H1 (cell line): ENCODE measurements around the gene PHKG2. TPM values are rescaled to one million over a fixed set of nuclear protein-coding genes. Genes with fewer than 3 reads are reported as not detected.

Experiments used
- CTCF ChIA-PET: fragments of 300-600 bp; sonication (Branson Sonifier 250); formaldehyde crosslinking; loops from one replicate; lab custom pipeline; 2021; ENCODE audit not compliant: partially characterized antibody; lab: Charles Lee
- POLR2A ChIA-PET: fragments of 300-600 bp; sonication (Branson Sonifier 250); formaldehyde crosslinking; loops from one replicate; lab custom pipeline; 2021; ENCODE audit warnings: inconsistent platforms; ENCODE audit not compliant: partially characterized antibody; lab: Charles Lee
- DNase-seq, 2 experiments: peaks; one replicate each; pipeline versions ENCODE4 v3.0.0 to v3.0.0-alpha.2; 2010 to 2022; ENCODE audit warnings: low spot score in 2 of 2, low read depth in 1 of 2, mixed read lengths in 1 of 2
- FAIRE-seq: peaks from 2 replicates; lab custom pipeline; 2011; peaks lifted over from hg19 to GRCh38; lab: Jason Lieb, UNC
- H2AFZ ChIP-seq: 2 replicates; pipeline ENCODE4 v1.8.1; 2012; ENCODE audit warnings: low read length, inconsistent platforms
- H2AK5ac ChIP-seq: 2 replicates; pipeline ENCODE4 v1.6.1; 2013; ENCODE audit warnings: low read depth, low read length
- H2BK120ac ChIP-seq: replicated peaks from 2 replicates; pipeline ENCODE3; 2013; ENCODE audit warnings: low read depth, low read length, inconsistent platforms
- H2BK12ac ChIP-seq: 2 replicates; pipeline ENCODE4 v1.6.1; 2013; ENCODE audit warnings: low read depth, low read length
- H2BK15ac ChIP-seq: 2 replicates; pipeline ENCODE4 v1.6.1; 2013; ENCODE audit warnings: low read length
- H2BK20ac ChIP-seq: 2 replicates; pipeline ENCODE4 v1.6.1; 2013; ENCODE audit warnings: low read length
- H2BK5ac ChIP-seq: 2 replicates; pipeline ENCODE4 v1.6.1; 2013; ENCODE audit warnings: low read depth, low read length
- H3K14ac ChIP-seq: 2 replicates; pipeline ENCODE4 v1.6.1; 2013; ENCODE audit warnings: inconsistent platforms; ENCODE audit not compliant: insufficient read length
- H3K18ac ChIP-seq: 2 replicates; pipeline ENCODE4 v1.6.1; 2013; ENCODE audit warnings: low read length; ENCODE audit errors: extremely low read depth
- H3K23ac ChIP-seq: 2 replicates; pipeline ENCODE4 v1.6.1; 2013; ENCODE audit warnings: inconsistent platforms; ENCODE audit not compliant: insufficient read length
- H3K23me2 ChIP-seq: 2 replicates; pipeline ENCODE4 v1.6.1; 2013; ENCODE audit warnings: low read depth, low read length
- H3K27ac ChIP-seq: 2 replicates; pipeline ENCODE4 v1.6.1; 2011; ENCODE audit warnings: low read depth, low read length, inconsistent platforms
- H3K27me3 ChIP-seq, 4 experiments: replicated peaks in 1 of 4; 1 replicate in 1 of 4; 2 replicates in 3 of 4; pipeline versions ENCODE4 v1.6.1 to v1.8.1; 2011 to 2013; ENCODE audit warnings: low read length in 3 of 4, mild to moderate bottlenecking in 3 of 4, inconsistent platforms in 2 of 4, mixed read lengths in 2 of 4, moderate library complexity in 1 of 4; ENCODE audit not compliant: control insufficient read depth in 3 of 4, insufficient read depth in 3 of 4; ENCODE audit errors: extremely low read depth in 1 of 4
- H3K36me3 ChIP-seq, 4 experiments: 2 replicates each; pipeline versions ENCODE4 v1.6.1 to v1.8.1; 2011 to 2013; ENCODE audit warnings: mild to moderate bottlenecking in 4 of 4, low read length in 3 of 4, moderate library complexity in 2 of 4, control low read depth in 1 of 4, inconsistent platforms in 1 of 4; ENCODE audit not compliant: insufficient read depth in 4 of 4, control insufficient read depth in 2 of 4
- H3K4ac ChIP-seq: replicated peaks from 2 replicates; pipeline ENCODE3; 2013; ENCODE audit warnings: low read length, low read depth, mixed read lengths, inconsistent platforms; ENCODE audit not compliant: insufficient read length
- H3K4me1 ChIP-seq, 4 experiments: replicated peaks in 1 of 4; 1 replicate in 1 of 4; 2 replicates in 3 of 4; pipeline versions ENCODE4 v1.6.1 to v1.8.1; 2011 to 2013; ENCODE audit warnings: low read length in 3 of 4, inconsistent platforms in 2 of 4, mixed read lengths in 1 of 4; ENCODE audit not compliant: insufficient read depth in 4 of 4, control insufficient read depth in 3 of 4
- H3K4me2 ChIP-seq, 2 experiments: 2 replicates each; pipeline versions ENCODE4 v1.6.1 to v1.8.1; 2011 to 2013; ENCODE audit warnings: low read depth in 2 of 2, low read length in 2 of 2, control low read depth in 1 of 2, inconsistent platforms in 1 of 2, mild to moderate bottlenecking in 1 of 2; ENCODE audit not compliant: insufficient read depth in 1 of 2
- H3K4me3 ChIP-seq, 4 experiments: fragments of 200-600, 300-600 bp in 1 of 4; sonication (generic), shearing (Covaris generic), sonication (Bioruptor Twin) in 1 of 4; 2 replicates each; pipeline versions ENCODE4 v1.5.1 to v1.8.1; 2011 to 2016; ENCODE audit warnings: low read length in 4 of 4, low read depth in 3 of 4, control low read depth in 2 of 4, inconsistent platforms in 2 of 4, mild to moderate bottlenecking in 2 of 4, mixed read lengths in 1 of 4, moderate library complexity in 1 of 4; ENCODE audit not compliant: insufficient read depth in 2 of 4; ENCODE audit errors: extremely low read depth in 1 of 4
- H3K56ac ChIP-seq: replicated peaks from 2 replicates; pipeline ENCODE3; 2013; ENCODE audit warnings: low read depth, mild to moderate bottlenecking, mixed read lengths, low read length, inconsistent platforms; ENCODE audit not compliant: insufficient read length
- H3K79me1 ChIP-seq: 2 replicates; pipeline ENCODE4 v1.6.1; 2013; ENCODE audit warnings: low read depth, low read length, control low read depth
- H3K79me2 ChIP-seq, 2 experiments: 2 replicates each; pipeline versions ENCODE4 v1.6.1 to v1.8.1; 2012 to 2013; ENCODE audit warnings: low read length in 2 of 2, mild to moderate bottlenecking in 2 of 2, inconsistent platforms in 1 of 2; ENCODE audit not compliant: insufficient read depth in 2 of 2, control insufficient read depth in 1 of 2
- H3K9ac ChIP-seq, 4 experiments: replicated peaks in 1 of 4; 1 replicate in 1 of 4; 2 replicates in 3 of 4; pipeline versions ENCODE4 v1.6.1 to v1.8.1; 2011 to 2013; ENCODE audit warnings: low read depth in 3 of 4, low read length in 3 of 4, control low read depth in 2 of 4, mild to moderate bottlenecking in 2 of 4, moderate library complexity in 2 of 4, inconsistent platforms in 1 of 4; ENCODE audit errors: extremely low read depth in 1 of 4
- H3K9me3 ChIP-seq, 2 experiments: 2 replicates each; pipeline versions ENCODE4 v1.6.1 to v1.8.1; 2012 to 2013; ENCODE audit warnings: mild to moderate bottlenecking in 2 of 2, moderate library complexity in 2 of 2, control low read depth in 1 of 2, inconsistent platforms in 1 of 2, low read depth in 1 of 2, low read length in 1 of 2, mixed read lengths in 1 of 2; ENCODE audit not compliant: insufficient read depth in 2 of 2
- H4K20me1 ChIP-seq, 2 experiments: replicated peaks in 1 of 2; 2 replicates each; pipeline versions ENCODE3 to v1.8.1; 2011 to 2013; ENCODE audit warnings: inconsistent platforms in 2 of 2, low read length in 2 of 2, mild to moderate bottlenecking in 1 of 2; ENCODE audit not compliant: insufficient read depth in 2 of 2, control insufficient read depth in 1 of 2
- H4K5ac ChIP-seq: 2 replicates; pipeline ENCODE4 v1.6.1; 2013; ENCODE audit warnings: low read length, low read depth, mixed read lengths, inconsistent platforms; ENCODE audit not compliant: insufficient read length
- H4K8ac ChIP-seq: 2 replicates; pipeline ENCODE4 v1.8.0; 2013; ENCODE audit warnings: mild to moderate bottlenecking, moderate library complexity, low read length, inconsistent platforms; ENCODE audit not compliant: insufficient read depth; ENCODE audit errors: extremely low read depth
- H4K91ac ChIP-seq: replicated peaks from 2 replicates; pipeline ENCODE3; 2013; ENCODE audit warnings: low read length, mixed read lengths, inconsistent platforms; ENCODE audit not compliant: insufficient read length
- RAD21 ChIP-seq, 2 experiments: IDR thresholded peaks in 1 of 2; conservative IDR thresholded peaks in 1 of 2; 2 replicates each; pipeline ENCODE4 v1.6.1; 2011; ENCODE audit warnings: low read depth in 2 of 2, low read length in 2 of 2, improper control_type of control experiment in 1 of 2, inconsistent platforms in 1 of 2, mild to moderate bottlenecking in 1 of 2, moderate library complexity in 1 of 2
- WGBS, 2 experiments: shearing (Covaris generic) in 1 of 2; methylation state at CpG; one replicate each; pipeline versions ENCODE4 v1.1.6 to v1.1.7; 2013 to 2015; ENCODE audit warnings: low lambda C conversion rate in 2 of 2, mixed read lengths in 2 of 2, inconsistent platforms in 1 of 2, low coverage in 1 of 2, missing lambda C conversion rate in 1 of 2; ENCODE audit not compliant: insufficient replicate concordance in 2 of 2, insufficient coverage in 1 of 2, insufficient read length in 1 of 2; ENCODE audit errors: extremely low coverage in 1 of 2, missing lambda C conversion rate in 1 of 2; 5-methylcytosine and 5-hydroxymethylcytosine counted together
- polyA plus RNA-seq, 7 experiments: library from polyadenylated mRNA; depleted of rRNA in 3 of 7; stranded (reverse) in 5 of 7; unstranded in 2 of 7; fragments of >200 nt in 5 of 7; fragments of 200-250 nt in 2 of 7; gene quantifications; 1 replicate in 5 of 7; 2 replicates in 1 of 7; 4 replicates in 1 of 7; pipeline versions ENCODE4 v1.2.1 to v1.2.3, GENCODE V29; 2011 to 2013; ENCODE audit warnings: missing spikeins in 2 of 7, mixed read lengths in 2 of 7
- total RNA-seq: library from RNA; stranded (reverse); fragmentation: NEBNext Ultra II Directional; extraction: Animal tissue kit (Norgen Biotek cat#: 25700); gene quantifications from 2 replicates; pipeline ENCODE4 v1.2.1, GENCODE V29; 2021

PHKG2 gene
- total and polyA plus RNA-seq, 2 of the 8 experiments (the other 6 are each of a cell fraction or from before 2014, with no cell fraction given) = 36.0 to 53.4 TPM

DNA sequence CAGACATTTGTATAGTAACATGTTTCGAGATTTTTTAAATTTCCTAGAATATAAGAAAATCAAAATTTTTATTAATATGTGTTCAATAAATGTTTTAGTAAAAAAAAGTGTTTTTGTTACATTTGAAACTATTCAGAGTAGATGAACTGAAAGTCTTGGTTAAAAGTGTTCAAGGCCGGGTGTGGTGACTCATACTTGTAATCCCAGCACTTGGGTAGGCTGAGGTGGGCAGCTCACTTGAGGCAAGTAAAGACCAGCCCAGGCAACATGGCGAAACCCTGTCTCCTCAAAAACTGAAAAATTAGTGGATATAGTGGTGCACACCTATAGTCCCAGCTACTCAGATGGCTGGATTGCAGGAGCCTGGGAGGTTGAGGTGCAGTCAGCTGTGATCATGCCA lies 16.8 kb upstream of the PHKG2 start:
- POLR2A ChIA-PET = interaction anchor here (1.0 to 2.7 kb wide), 10 partner anchors 9 to 56 kb away, joined by 3 to 21 read pairs (median 4); partner anchors contain the start of genes PHKG2 and ZNF629
- Histone ChIP-seq H3K4me1 (peaks cover 0 to 3% (median 3%) of the 10 kb centered on the region in 4 experiments; a peak in 2 of 7 replicates), H3K9me3 (no peaks in the 10 kb centered on the region), H3K23me2 (no peaks in the 10 kb centered on the region), H4K91ac (no peak overlapping the region), H3K23ac (no peak overlapping the region), H2BK5ac (no peak overlapping the region), H3K36me3 (peaks cover 21 to 52% (median 41%) of the 10 kb centered on the region in 4 experiments), H3K79me2 (no peaks in the 10 kb centered on the region; a peak in 1 of 4 replicates), H3K14ac (no peak overlapping the region), H3K27ac (no peak overlapping the region), H3K4me2 (no peak overlapping the region), H3K4me3 (no peak overlapping the region), H3K4ac (no peak overlapping the region), H4K20me1 (peaks cover 0 to 4% of the 10 kb centered on the region in 2 experiments), H2AK5ac (no peak overlapping the region), H3K9ac (no peak overlapping the region), H2BK12ac (no peak overlapping the region), H4K5ac (no peak overlapping the region), H2BK20ac (no peak overlapping the region), H3K79me1 (no peaks in the 10 kb centered on the region), H2BK15ac (no peak overlapping the region), H2BK120ac (no peak overlapping the region), H4K8ac (no peak overlapping the region), H2AFZ (no peak overlapping the region), H3K27me3 (no peaks in the 10 kb centered on the region), H3K18ac (no peak overlapping the region), H3K56ac (no peak overlapping the region)
- FAIRE-seq (no peak), DNase-seq (no peak)
- CTCF ChIA-PET = no interaction called here
- 84% methylated on average over 3 of the region's 3 CpGs; no CpG with 5 or more reads in 1 of the 2 experiments for WGBS, 2 experiments
- TF ChIP-seq RAD21 (IDR thresholded peaks at IDR 0.05 in 1 of 2, conservative IDR thresholded peaks at IDR 0.05 in 1 of 2; ENCODE audit: low read depth in 2 of 2, low read length in 2 of 2) = no peak
